ENCODE results near the gene LAT. TPM values are rescaled to one million over a fixed set of nuclear protein-coding genes. Genes with fewer than 3 reads are reported as not detected.
A peak's percentile ranks its signal among the peaks of the same experiment; 100 is the strongest.

The LAT gene
- total RNA-seq, 1 donor from 2014 or later: not detected

DNA sequence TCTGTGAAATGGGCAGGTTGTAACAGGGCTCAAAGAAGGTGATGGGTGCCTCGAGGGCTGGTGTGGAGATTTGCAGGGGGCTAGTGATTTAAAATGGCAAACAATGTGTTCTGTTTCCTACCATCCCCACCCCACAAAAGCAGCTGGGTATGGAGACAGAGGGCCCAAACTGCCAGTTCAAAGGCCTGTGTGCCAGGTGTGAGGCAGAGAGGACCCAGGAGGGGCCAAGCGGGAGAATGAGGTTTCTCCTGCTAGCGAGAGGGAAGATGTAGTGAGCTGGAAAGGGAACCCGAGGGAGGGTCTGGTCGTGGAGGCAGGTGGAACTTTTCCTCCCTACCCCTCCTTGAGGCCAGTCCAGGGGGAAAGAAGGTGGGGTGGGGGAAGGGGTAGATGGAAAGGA lies 39.4 kb downstream of the LAT start:
- Histone ChIP-seq H3K9ac (peak overlapping the region; percentile 20), H3F3A (ENCODE audit: low read depth) (no peaks in the 10 kb centered on the region), H3K27me3 (no peaks in the 10 kb centered on the region), H3K27ac (no peak overlapping the region), H3K4me2 (no peak overlapping the region), H4K20me1 (ENCODE audit: low read depth) (no peaks in the 10 kb centered on the region), H3K4me3 (no peak overlapping the region), H3K36me3 (no peaks in the 10 kb centered on the region), H3K4me1 (peaks cover 6% of the 10 kb centered on the region), H3K79me2 (ENCODE audit: low read depth) (no peaks in the 10 kb centered on the region), H3K9me3 (ENCODE audit: low read depth) (no peaks in the 10 kb centered on the region), H2AFZ (replicated peaks) (peak overlapping the region; percentile 52)
- H3K36me3 Mint-ChIP-seq: no peaks in the 10 kb centered on the region
- H3K4me1 Mint-ChIP-seq: peaks cover 7% of the 10 kb centered on the region
- H3K27me3 Mint-ChIP-seq (ENCODE audit: insufficient read depth, low read depth): peaks cover 2% of the 10 kb centered on the region
- H3K4me3 Mint-ChIP-seq: no peak overlapping the region
- no peak overlapping the region for H3K27ac Mint-ChIP-seq
- no peak for DNase-seq (ENCODE audit: low spot score)
- TF ChIP-seq EZH2 (IDR thresholded peaks at IDR 0.05) (no peak), EZH2phosphoT487 (IDR thresholded peaks at IDR 0.05) (no peak)
- TF ChIP-seq, protein P1, sequence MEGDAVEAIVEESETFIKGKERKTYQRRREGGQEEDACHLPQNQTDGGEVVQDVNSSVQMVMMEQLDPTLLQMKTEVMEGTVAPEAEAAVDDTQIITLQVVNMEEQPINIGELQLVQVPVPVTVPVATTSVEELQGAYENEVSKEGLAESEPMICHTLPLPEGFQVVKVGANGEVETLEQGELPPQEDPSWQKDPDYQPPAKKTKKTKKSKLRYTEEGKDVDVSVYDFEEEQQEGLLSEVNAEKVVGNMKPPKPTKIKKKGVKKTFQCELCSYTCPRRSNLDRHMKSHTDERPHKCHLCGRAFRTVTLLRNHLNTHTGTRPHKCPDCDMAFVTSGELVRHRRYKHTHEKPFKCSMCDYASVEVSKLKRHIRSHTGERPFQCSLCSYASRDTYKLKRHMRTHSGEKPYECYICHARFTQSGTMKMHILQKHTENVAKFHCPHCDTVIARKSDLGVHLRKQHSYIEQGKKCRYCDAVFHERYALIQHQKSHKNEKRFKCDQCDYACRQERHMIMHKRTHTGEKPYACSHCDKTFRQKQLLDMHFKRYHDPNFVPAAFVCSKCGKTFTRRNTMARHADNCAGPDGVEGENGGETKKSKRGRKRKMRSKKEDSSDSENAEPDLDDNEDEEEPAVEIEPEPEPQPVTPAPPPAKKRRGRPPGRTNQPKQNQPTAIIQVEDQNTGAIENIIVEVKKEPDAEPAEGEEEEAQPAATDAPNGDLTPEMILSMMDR (IDR thresholded peaks at IDR 0.05): no peak
- H3K9me3 Mint-ChIP-seq: no peaks in the 10 kb centered on the region

DNA sequence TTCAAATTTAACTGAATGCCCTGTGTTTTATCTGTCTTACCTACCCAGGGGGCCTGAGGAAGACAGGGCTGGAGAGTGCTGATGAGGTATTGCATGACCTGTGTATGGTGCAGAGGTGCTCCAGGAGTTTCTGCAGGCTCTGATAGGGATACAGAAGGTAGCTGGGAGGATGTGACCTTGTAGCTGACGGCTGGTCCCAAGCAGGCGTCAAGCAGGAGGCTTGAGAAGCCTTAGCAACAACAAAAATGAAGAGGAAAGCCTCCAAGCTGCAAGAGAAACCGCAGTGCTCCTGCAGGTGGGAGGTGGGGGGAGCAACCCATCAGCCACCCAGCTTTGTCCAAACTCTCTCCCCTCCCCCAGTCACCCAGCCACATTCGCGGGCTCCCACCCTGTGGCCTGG lies 40.4 kb downstream of the LAT start:
- Histone ChIP-seq H3K36me3 (no peaks in the 10 kb centered on the region), H3K9ac (no peak overlapping the region), H3K4me1 (peaks cover 8% of the 10 kb centered on the region), H3F3A (ENCODE audit: low read depth) (no peaks in the 10 kb centered on the region), H3K4me3 (no peak overlapping the region), H3K27ac (no peak overlapping the region), H3K27me3 (no peaks in the 10 kb centered on the region), H4K20me1 (ENCODE audit: low read depth) (no peaks in the 10 kb centered on the region), H2AFZ (replicated peaks) (peak overlapping the region; percentile 34), H3K9me3 (ENCODE audit: low read depth) (no peaks in the 10 kb centered on the region), H3K4me2 (no peak overlapping the region), H3K79me2 (ENCODE audit: low read depth) (no peaks in the 10 kb centered on the region)
- no peak overlapping the region for H3K27ac Mint-ChIP-seq
- no peak overlapping the region for H3K4me3 Mint-ChIP-seq
- no peaks in the 10 kb centered on the region for H3K36me3 Mint-ChIP-seq
- no peaks in the 10 kb centered on the region for H3K9me3 Mint-ChIP-seq
- DNase-seq (ENCODE audit: low spot score): no peak
- H3K27me3 Mint-ChIP-seq (ENCODE audit: insufficient read depth, low read depth): peaks cover 4% of the 10 kb centered on the region
- TF ChIP-seq EZH2 (IDR thresholded peaks at IDR 0.05): no peak
- H3K4me1 Mint-ChIP-seq: peaks cover 12% of the 10 kb centered on the region

DNA sequence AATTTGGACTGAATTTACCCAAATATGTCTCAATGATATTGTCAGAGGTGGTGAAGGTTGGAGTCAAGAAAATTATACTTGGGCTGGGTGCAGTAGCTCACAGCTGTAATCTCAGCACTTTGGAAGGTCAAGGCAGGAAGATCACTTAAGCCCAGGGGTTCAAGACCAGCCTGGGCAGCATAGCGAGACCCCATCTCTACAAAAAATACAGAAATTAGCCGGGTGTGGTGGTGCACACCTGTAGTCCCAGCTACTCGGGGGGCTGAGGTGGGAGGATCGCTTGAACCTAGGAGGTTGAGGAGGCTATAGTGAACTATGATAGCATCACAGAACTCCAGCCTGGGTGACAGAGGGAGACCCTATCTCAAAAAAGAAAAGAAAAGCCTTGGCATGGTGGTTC lies 40.9 kb downstream of the LAT start:
- TF ChIP-seq EZH2phosphoT487 (IDR thresholded peaks at IDR 0.05) (no peak), EZH2 (IDR thresholded peaks at IDR 0.05) (no peak)
- TF ChIP-seq, protein P1 (IDR thresholded peaks at IDR 0.05): no peak
- no peak overlapping the region for H3K27ac ChIP-seq
- H3F3A ChIP-seq (ENCODE audit: low read depth): no peaks in the 10 kb centered on the region
- Mint-ChIP-seq H3K27me3 (ENCODE audit: insufficient read depth, low read depth) (peaks cover 4% of the 10 kb centered on the region), H3K4me1 (peaks cover 12% of the 10 kb centered on the region), H3K9me3 (no peaks in the 10 kb centered on the region), H3K4me3 (no peak overlapping the region), H3K27ac (no peak overlapping the region), H3K36me3 (no peaks in the 10 kb centered on the region)
- H3K79me2 ChIP-seq (ENCODE audit: low read depth): no peaks in the 10 kb centered on the region
- no peak overlapping the region for H3K4me3 ChIP-seq
- no peaks in the 10 kb centered on the region for H4K20me1 ChIP-seq (ENCODE audit: low read depth)
- no peak overlapping the region for H3K9ac ChIP-seq
- H3K4me1 ChIP-seq: peaks cover 8% of the 10 kb centered on the region
- H2AFZ ChIP-seq (replicated peaks): no peak overlapping the region
- DNase-seq (ENCODE audit: low spot score): no peak
- no peaks in the 10 kb centered on the region for H3K9me3 ChIP-seq (ENCODE audit: low read depth)
- H3K4me2 ChIP-seq: no peak overlapping the region
- H3K27me3 ChIP-seq: no peaks in the 10 kb centered on the region
- no peaks in the 10 kb centered on the region for H3K36me3 ChIP-seq

DNA sequence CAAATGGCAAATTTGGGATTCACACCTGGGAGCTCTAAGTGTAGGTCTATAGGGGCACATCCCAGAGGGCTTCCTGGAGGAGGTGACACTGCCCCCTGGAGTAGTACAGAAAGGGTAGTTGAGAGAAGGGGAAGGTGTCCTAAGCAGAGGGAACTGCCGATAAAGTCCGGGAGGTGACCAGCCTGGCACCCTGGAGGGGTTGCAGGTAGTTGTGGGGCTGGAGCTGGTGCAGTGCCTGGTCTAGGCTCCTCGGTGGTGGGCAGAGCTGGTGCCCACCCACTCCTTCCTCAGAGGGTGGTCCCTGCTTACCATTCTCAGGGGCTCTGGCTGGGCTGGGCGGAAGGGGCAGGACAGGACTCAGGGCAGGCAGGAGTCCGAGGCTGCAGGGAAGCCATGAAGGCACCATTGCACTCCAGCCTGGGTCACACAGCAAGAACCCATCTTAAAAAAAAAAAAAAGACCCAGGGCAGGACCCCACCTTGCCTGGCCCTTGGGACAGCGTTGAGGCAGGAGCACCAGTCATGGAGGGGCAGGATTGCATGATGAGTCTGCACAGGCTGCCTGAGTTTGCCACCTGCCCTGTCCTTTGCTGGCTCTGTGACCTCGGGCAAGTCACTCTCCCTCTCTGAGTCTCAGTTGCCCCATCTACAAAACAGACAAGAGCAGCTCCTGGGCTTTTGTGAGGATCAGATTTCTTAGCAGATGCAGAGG lies 43.8 kb downstream of the LAT start:
- Mint-ChIP-seq H3K4me3 (no peak overlapping the region), H3K36me3 (no peaks in the 10 kb centered on the region), H3K27ac (peak overlapping the region; percentile 83), H3K27me3 (ENCODE audit: insufficient read depth, low read depth) (peaks cover 6% of the 10 kb centered on the region), H3K4me1 (peaks cover 12% of the 10 kb centered on the region), H3K9me3 (no peaks in the 10 kb centered on the region)
- Histone ChIP-seq H3K4me1 (peaks cover 8% of the 10 kb centered on the region), H3K36me3 (no peaks in the 10 kb centered on the region), H3K9me3 (ENCODE audit: low read depth) (no peaks in the 10 kb centered on the region), H3K4me2 (peak overlapping the region; percentile 63), H3K27ac (no peak overlapping the region), H4K20me1 (ENCODE audit: low read depth) (no peaks in the 10 kb centered on the region), H3K79me2 (ENCODE audit: low read depth) (no peaks in the 10 kb centered on the region), H3F3A (ENCODE audit: low read depth) (no peaks in the 10 kb centered on the region), H3K4me3 (no peak overlapping the region), H3K9ac (no peak overlapping the region), H2AFZ (replicated peaks) (peak overlapping the region; percentile 76), H3K27me3 (no peaks in the 10 kb centered on the region)
- TF ChIP-seq, protein P1 (IDR thresholded peaks at IDR 0.05): no peak
- no peak for TF ChIP-seq EZH2 (IDR thresholded peaks at IDR 0.05)
- no peak for TF ChIP-seq EZH2phosphoT487 (IDR thresholded peaks at IDR 0.05)
- DNase-seq (ENCODE audit: low spot score): no peak

All from neural progenitor cell (in vitro differentiated cells).